Transverse colon (tissue), 4 donors: ENCODE measurements around the gene ANKRD53. TPM values are rescaled to one million over a fixed set of nuclear protein-coding genes. Genes with fewer than 3 reads are reported as not detected.

ENCODE experiments used
- DNase-seq: peaks from one replicate; pipeline ENCODE4 v3.0.0-alpha.2; 2019
- H3K27ac ChIP-seq, 4 donors: fragments of 200-600 bp; sonication (generic); 2 replicates each; pipeline ENCODE4 v1.5.1; 2016 to 2018; ENCODE audit warnings: inconsistent platforms in 4 of 4
- H3K27me3 ChIP-seq: fragments of 200-600 bp; sonication (generic); 2 replicates; pipeline ENCODE4 v1.5.1; 2017; ENCODE audit warnings: inconsistent platforms
- H3K36me3 ChIP-seq, 4 donors: fragments of 200-600 bp; sonication (generic); 2 replicates each; pipeline ENCODE4 v1.5.1; 2017 to 2019; ENCODE audit warnings: inconsistent platforms in 4 of 4
- H3K4me1 ChIP-seq, 4 donors: fragments of 200-600 bp; sonication (generic); 2 replicates each; pipeline ENCODE4 v1.5.1; 2017 to 2020; ENCODE audit warnings: inconsistent platforms in 4 of 4
- H3K4me3 ChIP-seq, 4 donors: fragments of 200-600 bp; sonication (generic); 1 replicate in 1 of 4; 2 replicates in 3 of 4; pipeline versions ENCODE4 v1.5.1 to v1.6.1; 2017 to 2019; ENCODE audit warnings: inconsistent platforms in 4 of 4
- H3K9me3 ChIP-seq, 2 donors: fragments of 200-600 bp; sonication (generic); 2 replicates each; pipeline ENCODE4 v1.5.1; 2017 to 2019; ENCODE audit warnings: inconsistent platforms in 2 of 2
- EP300 ChIP-seq: sonication (generic); formaldehyde crosslinking; IDR thresholded peaks from one replicate; pipeline ENCODE4 v1.6.1; 2017; ENCODE audit warnings: antibody characterized with exemption, low read depth
- POLR2A ChIP-seq: fragments of 450-650 bp; IDR thresholded peaks from one replicate; pipeline ENCODE4 v1.6.1; 2016; ENCODE audit warnings: antibody characterized with exemption, mild to moderate bottlenecking, moderate library complexity
- POLR2AphosphoS5 ChIP-seq, 3 donors: sonication (generic); formaldehyde crosslinking; IDR thresholded peaks; one replicate each; pipeline ENCODE4 v1.6.1; 2016; ENCODE audit warnings: antibody characterized with exemption in 3 of 3
- WGBS, 2 donors: methylation state at CpG; one replicate each; pipeline ENCODE4 v1.1.5; 2018; ENCODE audit warnings: low coverage in 1 of 2; 5-methylcytosine and 5-hydroxymethylcytosine counted together
- in situ Hi-C, 4 donors: fragments of 200-750 bp; cut with MboI; loops; one replicate each; pipeline versions ENCODE4 v1.15.0 to v1.15.1; 2017; ENCODE audit warnings: low sequenced_read_pairs in 3 of 4, low pct_ligation_motif_present in 1 of 4, low pct_unique_long_range_greater_than_20kb in 1 of 4
- intact Hi-C: fragments of 100-400 bp; cut with DNase I; formaldehyde crosslinking; loops from one replicate; pipeline ENCODE4 v1.15.1; 2023; ENCODE audit warnings: low total_unique reads
- total RNA-seq, 4 donors: library from RNA; depleted of rRNA; stranded (reverse); fragments of >200 nt; gene quantifications; one replicate each; pipeline ENCODE4 v1.1.0, GENCODE V29; 2016
- TF ChIP-seq, protein P1 (sequence below), 5 experiments: fragments of 200-600 bp in 3 of 5; fragments of 450-650 bp in 2 of 5; sonication (generic) in 3 of 5; IDR thresholded peaks; 1 replicate in 2 of 5; 2 replicates in 3 of 5; pipeline ENCODE4 v1.5.1; 2016 to 2017; ENCODE audit warnings: antibody characterized with exemption in 5 of 5, inconsistent platforms in 3 of 5, mild to moderate bottlenecking in 2 of 5, moderate library complexity in 1 of 5

Gene ANKRD53, protein sequence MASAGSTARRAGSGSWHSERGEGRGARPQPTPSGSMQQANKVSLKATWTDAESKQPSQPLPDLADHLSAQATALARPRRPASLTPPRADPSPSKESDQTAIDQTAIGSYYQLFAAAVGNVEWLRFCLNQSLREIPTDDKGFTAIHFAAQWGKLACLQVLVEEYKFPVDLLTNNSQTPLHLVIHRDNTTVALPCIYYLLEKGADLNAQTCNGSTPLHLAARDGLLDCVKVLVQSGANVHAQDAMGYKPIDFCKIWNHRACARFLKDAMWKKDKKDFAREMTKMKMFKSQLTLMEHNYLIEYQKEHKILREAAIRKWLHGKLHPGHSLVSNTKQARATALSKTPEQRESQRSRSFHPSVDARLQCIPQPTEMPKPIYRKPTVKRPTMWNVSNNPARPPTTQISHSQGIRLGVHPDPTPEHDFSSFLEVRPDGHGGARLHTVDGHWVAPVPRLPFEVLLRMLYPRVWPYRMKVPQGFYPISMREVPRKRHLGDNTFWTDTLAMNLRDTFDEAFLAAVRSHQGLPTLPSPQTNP
- total RNA-seq: 1 to 10 TPM in 1 of 4 donors, under 1 TPM in 1, not detected in 2; 0.96 to 1.7 TPM

DNA sequence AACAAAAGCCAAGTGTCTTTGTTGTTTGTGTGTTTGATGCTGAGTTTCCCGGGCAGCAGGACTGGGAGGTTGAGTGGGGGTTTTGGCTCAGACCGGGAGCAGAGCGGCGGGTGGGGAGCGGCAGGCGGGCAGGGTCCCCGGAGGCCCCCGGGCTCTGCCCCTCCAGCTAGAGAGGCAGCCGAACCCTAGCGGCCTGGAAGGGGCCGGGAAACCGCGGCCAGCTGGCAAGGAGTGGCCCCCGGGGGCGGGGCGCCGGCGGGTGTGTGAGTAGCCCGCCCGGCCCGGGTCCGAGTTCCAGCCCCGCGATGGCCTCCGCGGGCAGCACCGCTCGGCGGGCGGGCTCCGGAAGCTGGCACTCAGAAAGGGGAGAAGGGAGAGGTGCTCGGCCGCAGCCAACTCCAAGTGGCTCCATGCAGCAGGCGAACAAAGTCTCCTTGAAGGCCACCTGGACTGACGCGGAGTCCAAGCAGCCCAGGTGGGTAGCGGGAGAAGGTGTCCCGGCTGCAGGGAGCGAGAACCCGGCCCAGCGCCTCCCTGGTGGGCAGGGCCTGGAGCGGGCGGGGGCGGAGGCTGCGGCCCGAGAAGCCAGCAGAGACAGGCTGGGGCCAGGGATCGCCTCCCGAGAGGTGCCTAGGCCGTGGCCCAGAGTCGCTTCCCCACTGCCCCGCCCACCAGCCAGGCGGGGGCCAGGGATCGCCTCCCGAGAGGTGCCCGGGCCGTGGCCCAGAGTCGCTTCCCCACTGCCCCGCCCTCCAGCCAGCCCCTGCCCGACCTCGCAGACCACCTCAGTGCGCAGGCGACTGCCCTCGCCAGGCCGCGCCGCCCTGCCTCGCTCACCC lies at the start of gene ANKRD53:
TSS of gene ANKRD53 (plus strand) at position 290 of the 839 bp plus-strand sequence. CDS start at position 306, 16 bp downstream.
- Histone ChIP-seq H3K27me3 (no peaks in the 10 kb centered on the region), H3K27ac (peak within 1 kb of the TSS; percentile 79 to 90 (median 86)), H3K4me3 (peak within 1 kb of the TSS; percentile 35 to 69 (median 54)), H3K36me3 (no peaks in the 10 kb centered on the region), H3K9me3 (no peaks in the 10 kb centered on the region), H3K4me1 (peaks cover 5 to 21% (median 15%) of the 10 kb centered on the region in 4 donors)
- TF ChIP-seq POLR2A (peak; percentile 5), EP300 (no peak), POLR2AphosphoS5 (IDR thresholded peaks at IDR 0.05) (no peak)
- TF ChIP-seq, protein P1, sequence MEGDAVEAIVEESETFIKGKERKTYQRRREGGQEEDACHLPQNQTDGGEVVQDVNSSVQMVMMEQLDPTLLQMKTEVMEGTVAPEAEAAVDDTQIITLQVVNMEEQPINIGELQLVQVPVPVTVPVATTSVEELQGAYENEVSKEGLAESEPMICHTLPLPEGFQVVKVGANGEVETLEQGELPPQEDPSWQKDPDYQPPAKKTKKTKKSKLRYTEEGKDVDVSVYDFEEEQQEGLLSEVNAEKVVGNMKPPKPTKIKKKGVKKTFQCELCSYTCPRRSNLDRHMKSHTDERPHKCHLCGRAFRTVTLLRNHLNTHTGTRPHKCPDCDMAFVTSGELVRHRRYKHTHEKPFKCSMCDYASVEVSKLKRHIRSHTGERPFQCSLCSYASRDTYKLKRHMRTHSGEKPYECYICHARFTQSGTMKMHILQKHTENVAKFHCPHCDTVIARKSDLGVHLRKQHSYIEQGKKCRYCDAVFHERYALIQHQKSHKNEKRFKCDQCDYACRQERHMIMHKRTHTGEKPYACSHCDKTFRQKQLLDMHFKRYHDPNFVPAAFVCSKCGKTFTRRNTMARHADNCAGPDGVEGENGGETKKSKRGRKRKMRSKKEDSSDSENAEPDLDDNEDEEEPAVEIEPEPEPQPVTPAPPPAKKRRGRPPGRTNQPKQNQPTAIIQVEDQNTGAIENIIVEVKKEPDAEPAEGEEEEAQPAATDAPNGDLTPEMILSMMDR (IDR thresholded peaks at IDR 0.05): no peak
- in situ Hi-C loops: no loop called here
- intact Hi-C loops: no loop called here
- peak; percentile 58 for DNase-seq
- WGBS, 2 donors: 0 to 25% methylated on average over 1 to 48 of the region's 67 CpGs

DNA sequence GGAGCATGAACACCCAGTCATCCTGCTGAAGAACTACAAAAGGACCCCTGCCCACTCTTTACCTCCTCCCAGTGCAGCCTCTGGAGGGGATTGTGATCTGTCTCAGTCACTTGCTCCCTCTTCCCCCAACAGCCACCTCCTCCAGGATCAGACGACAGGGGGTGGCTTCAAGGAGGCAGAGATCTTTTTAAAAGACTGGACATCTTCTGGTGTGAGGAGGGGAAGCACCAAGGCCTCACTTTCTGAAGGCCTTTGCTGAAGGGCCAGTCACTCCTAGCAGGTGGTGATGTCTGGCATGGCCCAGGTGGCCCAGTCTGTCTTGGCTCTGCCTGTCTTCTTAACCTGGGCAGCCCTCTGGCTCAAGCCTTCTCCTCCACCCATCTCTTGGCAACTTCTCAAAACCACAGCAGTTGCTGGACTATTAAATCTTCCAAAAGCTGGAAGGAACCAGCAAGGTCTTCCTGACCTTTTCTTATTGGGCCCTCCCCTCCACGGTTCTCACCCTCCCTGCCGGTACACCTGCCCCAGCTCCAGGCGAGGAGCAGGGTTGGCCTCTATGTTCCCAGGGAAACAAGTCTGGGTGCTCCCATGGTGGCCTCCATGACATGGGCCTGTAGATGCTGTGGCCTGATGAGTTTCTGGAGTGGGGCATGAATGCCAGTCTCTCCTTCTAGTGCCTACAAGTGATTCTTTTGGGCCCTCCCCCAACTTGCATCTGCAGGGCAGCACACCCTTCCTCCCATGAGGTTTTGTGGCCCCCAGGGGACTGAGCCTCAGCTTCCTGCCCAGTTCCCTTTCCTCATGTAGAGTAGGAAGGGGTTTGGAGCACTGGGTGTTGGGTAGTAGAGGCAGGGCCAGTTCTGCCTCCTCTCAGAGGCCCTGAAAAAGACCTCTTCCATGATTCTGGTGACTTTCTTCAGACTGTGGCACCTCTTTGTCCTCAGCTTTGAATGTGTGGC lies 47.8 kb upstream of the ANKRD53 start:
- TF ChIP-seq POLR2AphosphoS5 (IDR thresholded peaks at IDR 0.05) (no peak), POLR2A (no peak), EP300 (no peak)
- TF ChIP-seq, protein P1 (IDR thresholded peaks at IDR 0.05): no peak
- no peaks in the 10 kb centered on the region for H3K4me1 ChIP-seq
- 85% methylated on average over 4 of the region's 4 CpGs; no CpG with 5 or more reads in 1 of the 2 donors for WGBS, 2 donors
- intact Hi-C loops: no loop called here
- DNase-seq: no peak
- no peaks in the 10 kb centered on the region for H3K9me3 ChIP-seq
- H3K27me3 ChIP-seq: no peaks in the 10 kb centered on the region
- H3K36me3 ChIP-seq: no peaks in the 10 kb centered on the region
- no peak overlapping the region for H3K4me3 ChIP-seq
- no peak overlapping the region for H3K27ac ChIP-seq
- in situ Hi-C loops: loop anchor here in 3 of 4 donors (25.0 kb wide), 1 partner anchor 618 kb away; the partner anchor contains the start of gene FAM136A (in 3 of the 3)

DNA sequence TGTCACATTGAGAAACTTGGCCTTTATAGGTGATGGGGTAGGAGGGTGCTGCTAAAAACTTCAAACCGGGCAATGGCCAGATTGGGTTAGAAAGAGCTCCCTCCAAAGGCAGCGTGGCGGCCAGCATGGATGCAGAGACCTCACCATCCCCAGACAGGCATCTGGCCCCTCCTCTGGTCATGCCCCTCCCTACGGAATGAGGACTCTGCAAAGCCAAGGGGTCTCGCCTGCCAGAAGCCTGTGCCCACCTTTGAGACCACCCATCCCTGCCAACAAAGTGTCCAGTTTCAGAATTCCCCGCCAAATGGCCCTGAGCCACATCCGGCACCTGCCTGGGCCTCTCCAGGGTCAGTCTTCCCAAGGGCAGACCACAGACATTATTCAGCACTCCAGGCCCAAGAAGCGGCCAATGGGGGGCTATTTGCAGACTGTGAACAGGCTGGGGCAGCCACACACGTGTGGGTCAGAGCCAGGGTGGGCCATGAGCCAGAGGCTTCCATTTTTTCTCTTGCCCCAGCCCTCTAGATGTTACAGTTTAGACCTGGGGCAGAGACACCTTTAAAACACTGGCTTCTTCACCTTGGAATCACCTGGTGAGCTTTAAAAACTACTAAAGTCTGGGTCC lies 46.9 kb upstream of the ANKRD53 start:
- TF ChIP-seq EP300 (no peak), POLR2AphosphoS5 (IDR thresholded peaks at IDR 0.05) (no peak), POLR2A (no peak)
- TF ChIP-seq, protein P1 (IDR thresholded peaks at IDR 0.05): no peak
- no peaks in the 10 kb centered on the region for H3K27me3 ChIP-seq
- H3K4me1 ChIP-seq: no peaks in the 10 kb centered on the region
- no peak overlapping the region for H3K27ac ChIP-seq
- WGBS, 2 donors: 69% methylated on average over 8 of the region's 9 CpGs; no CpG with 5 or more reads in 1 of the 2 donors
- H3K36me3 ChIP-seq: no peaks in the 10 kb centered on the region
- H3K9me3 ChIP-seq: no peaks in the 10 kb centered on the region
- no peak overlapping the region for H3K4me3 ChIP-seq
- in situ Hi-C loops: loop anchor here in 3 of 4 donors (25.0 kb wide), 1 partner anchor 619 kb away; the partner anchor contains the start of gene FAM136A (in 3 of the 3)
- no peak for DNase-seq
- intact Hi-C loops: no loop called here
